SK-N-SH treated with all-trans-retinoic acid at 6 μM for 48 hours (cell line): Measurements from ENCODE around the gene ERN1.

Experiments
- ARNTL ChIP-seq: fragments of 450-650 bp; formaldehyde crosslinking; IDR thresholded peaks from 2 replicates; pipeline ENCODE4 v1.5.0; 2020; ENCODE audit warnings: low read depth, mild to moderate bottlenecking, moderate library complexity, borderline replicate concordance
- OSR1 ChIP-seq: fragments of 250-450 bp; sonication (Bioruptor Pico); IDR thresholded peaks from 2 replicates; pipeline ENCODE4 v1.8.0; 2022; ENCODE audit warnings: moderate library complexity, mild to moderate bottlenecking, inconsistent platforms
- RARB ChIP-seq: fragments of 250-450 bp; sonication (Bioruptor Pico); IDR thresholded peaks from 2 replicates; pipeline ENCODE4 v1.8.0; 2021; ENCODE audit warnings: mild to moderate bottlenecking, moderate library complexity
- ZFP3 ChIP-seq: fragments of 250-450 bp; sonication (Bioruptor Pico); IDR thresholded peaks from 2 replicates; pipeline ENCODE4 v1.5.0; 2020; ENCODE audit warnings: mild to moderate bottlenecking, moderate library complexity
- ZFP30 ChIP-seq: fragments of 450-650 bp; formaldehyde crosslinking; IDR thresholded peaks from 2 replicates; pipeline ENCODE4 v1.5.0; 2022; ENCODE audit warnings: mild to moderate bottlenecking, moderate library complexity
- TF ChIP-seq, protein P1 (sequence below): fragments of 250-450 bp; sonication (Bioruptor Pico); IDR thresholded peaks from 2 replicates; pipeline ENCODE4 v1.5.1; 2021; ENCODE audit warnings: mild to moderate bottlenecking, moderate library complexity
- TF ChIP-seq, protein P2 (sequence below): fragments of 250-450 bp; sonication (Bioruptor Pico); IDR thresholded peaks from 2 replicates; pipeline ENCODE4 v1.8.0; 2020; ENCODE audit warnings: mild to moderate bottlenecking, moderate library complexity, borderline replicate concordance
- TF ChIP-seq, protein P3 (sequence below): fragments of 250-450 bp; sonication (Bioruptor Pico); IDR thresholded peaks from 2 replicates; pipeline ENCODE4 v1.5.0; 2020; ENCODE audit warnings: mild to moderate bottlenecking, moderate library complexity

DNA sequence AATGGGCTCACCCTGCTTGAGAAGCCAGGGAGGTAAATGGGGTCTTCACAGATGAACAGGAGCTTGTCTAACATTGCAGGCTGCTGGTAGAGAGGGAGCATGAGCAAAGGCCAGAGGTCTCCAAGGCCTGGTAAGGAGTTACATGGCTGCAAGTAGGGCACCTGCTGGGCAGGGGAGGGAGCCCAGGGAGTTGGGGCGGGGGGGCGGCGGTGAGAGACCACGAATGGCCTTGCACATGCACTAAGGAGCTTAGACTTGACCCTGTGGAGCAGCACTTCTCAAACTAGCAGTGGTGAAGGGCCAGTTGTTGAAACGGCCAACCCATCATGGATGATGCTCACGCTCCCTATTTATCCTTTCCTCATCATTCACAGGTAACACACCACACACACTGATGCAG is 38.4 kb downstream of the ERN1 start:
- TF ChIP-seq ARNTL (CRISPR knock-in tag) (no peak), ZFP3 (no peak), ZFP30 (CRISPR knock-in tag) (no peak), OSR1 (CRISPR knock-in tag) (no peak), RARB (CRISPR knock-in tag) (no peak)
- TF ChIP-seq, protein P1, sequence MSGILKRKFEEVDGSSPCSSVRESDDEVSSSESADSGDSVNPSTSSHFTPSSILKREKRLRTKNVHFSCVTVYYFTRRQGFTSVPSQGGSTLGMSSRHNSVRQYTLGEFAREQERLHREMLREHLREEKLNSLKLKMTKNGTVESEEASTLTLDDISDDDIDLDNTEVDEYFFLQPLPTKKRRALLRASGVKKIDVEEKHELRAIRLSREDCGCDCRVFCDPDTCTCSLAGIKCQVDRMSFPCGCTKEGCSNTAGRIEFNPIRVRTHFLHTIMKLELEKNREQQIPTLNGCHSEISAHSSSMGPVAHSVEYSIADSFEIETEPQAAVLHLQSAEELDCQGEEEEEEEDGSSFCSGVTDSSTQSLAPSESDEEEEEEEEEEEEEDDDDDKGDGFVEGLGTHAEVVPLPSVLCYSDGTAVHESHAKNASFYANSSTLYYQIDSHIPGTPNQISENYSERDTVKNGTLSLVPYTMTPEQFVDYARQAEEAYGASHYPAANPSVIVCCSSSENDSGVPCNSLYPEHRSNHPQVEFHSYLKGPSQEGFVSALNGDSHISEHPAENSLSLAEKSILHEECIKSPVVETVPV (CRISPR knock-in tag): no peak
- TF ChIP-seq, protein P2, sequence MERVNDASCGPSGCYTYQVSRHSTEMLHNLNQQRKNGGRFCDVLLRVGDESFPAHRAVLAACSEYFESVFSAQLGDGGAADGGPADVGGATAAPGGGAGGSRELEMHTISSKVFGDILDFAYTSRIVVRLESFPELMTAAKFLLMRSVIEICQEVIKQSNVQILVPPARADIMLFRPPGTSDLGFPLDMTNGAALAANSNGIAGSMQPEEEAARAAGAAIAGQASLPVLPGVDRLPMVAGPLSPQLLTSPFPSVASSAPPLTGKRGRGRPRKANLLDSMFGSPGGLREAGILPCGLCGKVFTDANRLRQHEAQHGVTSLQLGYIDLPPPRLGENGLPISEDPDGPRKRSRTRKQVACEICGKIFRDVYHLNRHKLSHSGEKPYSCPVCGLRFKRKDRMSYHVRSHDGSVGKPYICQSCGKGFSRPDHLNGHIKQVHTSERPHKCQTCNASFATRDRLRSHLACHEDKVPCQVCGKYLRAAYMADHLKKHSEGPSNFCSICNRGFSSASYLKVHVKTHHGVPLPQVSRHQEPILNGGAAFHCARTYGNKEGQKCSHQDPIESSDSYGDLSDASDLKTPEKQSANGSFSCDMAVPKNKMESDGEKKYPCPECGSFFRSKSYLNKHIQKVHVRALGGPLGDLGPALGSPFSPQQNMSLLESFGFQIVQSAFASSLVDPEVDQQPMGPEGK (CRISPR knock-in tag): no peak
- TF ChIP-seq, protein P3, sequence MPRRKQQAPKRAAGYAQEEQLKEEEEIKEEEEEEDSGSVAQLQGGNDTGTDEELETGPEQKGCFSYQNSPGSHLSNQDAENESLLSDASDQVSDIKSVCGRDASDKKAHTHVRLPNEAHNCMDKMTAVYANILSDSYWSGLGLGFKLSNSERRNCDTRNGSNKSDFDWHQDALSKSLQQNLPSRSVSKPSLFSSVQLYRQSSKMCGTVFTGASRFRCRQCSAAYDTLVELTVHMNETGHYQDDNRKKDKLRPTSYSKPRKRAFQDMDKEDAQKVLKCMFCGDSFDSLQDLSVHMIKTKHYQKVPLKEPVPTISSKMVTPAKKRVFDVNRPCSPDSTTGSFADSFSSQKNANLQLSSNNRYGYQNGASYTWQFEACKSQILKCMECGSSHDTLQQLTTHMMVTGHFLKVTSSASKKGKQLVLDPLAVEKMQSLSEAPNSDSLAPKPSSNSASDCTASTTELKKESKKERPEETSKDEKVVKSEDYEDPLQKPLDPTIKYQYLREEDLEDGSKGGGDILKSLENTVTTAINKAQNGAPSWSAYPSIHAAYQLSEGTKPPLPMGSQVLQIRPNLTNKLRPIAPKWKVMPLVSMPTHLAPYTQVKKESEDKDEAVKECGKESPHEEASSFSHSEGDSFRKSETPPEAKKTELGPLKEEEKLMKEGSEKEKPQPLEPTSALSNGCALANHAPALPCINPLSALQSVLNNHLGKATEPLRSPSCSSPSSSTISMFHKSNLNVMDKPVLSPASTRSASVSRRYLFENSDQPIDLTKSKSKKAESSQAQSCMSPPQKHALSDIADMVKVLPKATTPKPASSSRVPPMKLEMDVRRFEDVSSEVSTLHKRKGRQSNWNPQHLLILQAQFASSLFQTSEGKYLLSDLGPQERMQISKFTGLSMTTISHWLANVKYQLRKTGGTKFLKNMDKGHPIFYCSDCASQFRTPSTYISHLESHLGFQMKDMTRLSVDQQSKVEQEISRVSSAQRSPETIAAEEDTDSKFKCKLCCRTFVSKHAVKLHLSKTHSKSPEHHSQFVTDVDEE (CRISPR knock-in tag): no peak
